HepG2 (cell line): Measurements from ENCODE around the gene TPH1. TPM values are rescaled to one million over a fixed set of nuclear protein-coding genes. Genes with fewer than 3 reads are reported as not detected.
A peak's percentile ranks its signal among the peaks of the same experiment; 100 is the strongest.

Experiments used
- ATAC-seq: fragments of 200-7000 bp; cut with Tn5 transposase; 3 replicates; pipeline ENCODE4 v1.9.1; 2020; ENCODE audit warnings: mild to moderate bottlenecking, moderate library complexity
- BruUV-seq: library from RNA; stranded (reverse); fragments of 400-500 nt; replicated peaks from 2 replicates; lab custom pipeline; 2021; lab: Mats Ljungman, UMichigan
- CTCF ChIA-PET: fragments of 300-600 bp; formaldehyde crosslinking; extraction: SDS; loops from one replicate; lab custom pipeline; 2021; ENCODE audit warnings: low total read pairs, inconsistent platforms, low intra/inter-chr PET ratio; lab: Yijun Ruan, JAX
- POLR2A ChIA-PET: fragments of 350-600 bp; sonication (Branson Sonifier 250); formaldehyde crosslinking; loops from one replicate; lab custom pipeline; 2020; ENCODE audit warnings: antibody characterized with exemption, inconsistent platforms; lab: Yijun Ruan, JAX
- DNase-seq: peaks from one replicate; pipeline ENCODE4 v3.0.0-alpha.2; 2015; ENCODE audit warnings: low spot score
- FAIRE-seq: peaks from 3 replicates; lab custom pipeline; 2011; peaks lifted over from hg19 to GRCh38; lab: Jason Lieb, UNC
- H2AFZ ChIP-seq: one replicate; pipeline ENCODE4 v1.6.1; 2011; ENCODE audit warnings: low read length, inconsistent platforms
- H3K27ac ChIP-seq: fragments of 300-600 bp; 3 replicates; pipeline ENCODE4 v1.8.0; 2011; ENCODE audit warnings: mixed run types, mild to moderate bottlenecking, mixed read lengths, low read length, inconsistent platforms; ENCODE audit not compliant: insufficient read depth; ENCODE audit errors: extremely low read length
- H3K27me3 ChIP-seq, 2 experiments: fragments of 200-600 bp in 1 of 2; 2 replicates in 1 of 2; 3 replicates in 1 of 2; pipeline versions ENCODE4 v1.6.0 to v1.8.0; 2011; ENCODE audit warnings: low read length in 2 of 2, mild to moderate bottlenecking in 2 of 2, moderate library complexity in 2 of 2, inconsistent platforms in 1 of 2; ENCODE audit not compliant: insufficient read depth in 2 of 2, control insufficient read depth in 1 of 2
- H3K36me3 ChIP-seq, 2 experiments: fragments of 200-600 bp in 1 of 2; replicated peaks in 1 of 2; 2 replicates in 1 of 2; 3 replicates in 1 of 2; pipeline versions ENCODE4 v1.5.1 to v1.8.0; 2011; ENCODE audit warnings: low read length in 2 of 2, inconsistent platforms in 1 of 2; ENCODE audit not compliant: insufficient read depth in 2 of 2, control insufficient read depth in 1 of 2
- H3K4me1 ChIP-seq: 2 replicates; pipeline ENCODE4 v1.5.1; 2012; ENCODE audit warnings: low read length, inconsistent platforms; ENCODE audit not compliant: insufficient read depth
- H3K4me2 ChIP-seq: 2 replicates; pipeline ENCODE4 v1.6.0; 2011; ENCODE audit warnings: low read depth, low read length, inconsistent platforms
- H3K4me3 ChIP-seq, 3 experiments: fragments of 200-600 bp in 1 of 3; sonication (generic), shearing (Covaris generic) in 1 of 3; replicated peaks in 1 of 3; 2 replicates each; pipeline ENCODE4 v1.5.1; 2011 to 2016; ENCODE audit warnings: low read length in 3 of 3, inconsistent platforms in 2 of 3, low read depth in 2 of 3, mild to moderate bottlenecking in 2 of 3, control low read depth in 1 of 3, mixed read lengths in 1 of 3; ENCODE audit not compliant: insufficient read depth in 1 of 3
- H3K79me2 ChIP-seq: one replicate; pipeline ENCODE4 v1.6.1; 2011; ENCODE audit warnings: low read length, inconsistent platforms; ENCODE audit not compliant: insufficient read depth
- H3K9ac ChIP-seq: 2 replicates; pipeline ENCODE4 v1.6.0; 2011; ENCODE audit warnings: mild to moderate bottlenecking, low read depth, low read length, inconsistent platforms; ENCODE audit not compliant: insufficient read depth
- H3K9me3 ChIP-seq: 2 replicates; pipeline ENCODE4 v1.5.1; 2012; ENCODE audit warnings: mild to moderate bottlenecking, low read length
- H4K20me1 ChIP-seq: 2 replicates; pipeline ENCODE4 v1.6.0; 2011; ENCODE audit warnings: inconsistent platforms, mild to moderate bottlenecking, low read length, moderate library complexity; ENCODE audit not compliant: insufficient read depth
- ARID2 ChIP-seq: sonication (generic); formaldehyde crosslinking; IDR thresholded peaks from 2 replicates; pipeline ENCODE4 v1.8.1; 2022; ENCODE audit warnings: mild to moderate bottlenecking, missing genetic modification reagents, borderline replicate concordance
- CREB1 ChIP-seq, 2 experiments: fragments of 450-650 bp in 1 of 2; IDR thresholded peaks; 2 replicates each; pipeline ENCODE4 v1.6.1; 2016 to 2017; ENCODE audit warnings: control low read depth in 1 of 2, mild to moderate bottlenecking in 1 of 2, missing compliant biosample characterization in 1 of 2, missing genetic modification characterization in 1 of 2
- EP300 ChIP-seq, 3 experiments: sonication (generic) in 1 of 3; formaldehyde crosslinking in 1 of 3; IDR thresholded peaks; 2 replicates each; pipeline versions ENCODE4 v1.5.1 to v1.6.1; 2011 to 2020; ENCODE audit warnings: low read depth in 2 of 3, low read length in 2 of 3, borderline replicate concordance in 1 of 3, improper control_type of control experiment in 1 of 3, mild to moderate bottlenecking in 1 of 3, missing genetic modification reagents in 1 of 3, moderate library complexity in 1 of 3
- ETV5 ChIP-seq: IDR thresholded peaks from 2 replicates; pipeline ENCODE4 v1.6.1; 2018; ENCODE audit warnings: missing biosample characterization, missing genetic modification reagents, inconsistent platforms, borderline replicate concordance
- GABPA ChIP-seq, 2 experiments: IDR thresholded peaks; 2 replicates each; pipeline ENCODE4 v1.6.1; 2011 to 2016; ENCODE audit warnings: low read depth in 2 of 2, low read length in 1 of 2, missing biosample characterization in 1 of 2, missing genetic modification characterization in 1 of 2
- SOX5 ChIP-seq: IDR thresholded peaks from 2 replicates; pipeline ENCODE4 v1.6.1; 2016; ENCODE audit warnings: borderline replicate concordance
- STAG1 ChIP-seq: sonication (generic); formaldehyde crosslinking; IDR thresholded peaks from 2 replicates; pipeline ENCODE4 v1.4.0; 2020; ENCODE audit warnings: missing genetic modification reagents
- YEATS4 ChIP-seq: sonication (generic); formaldehyde crosslinking; IDR thresholded peaks from 2 replicates; pipeline ENCODE4 v1.4.0; 2020; ENCODE audit warnings: missing genetic modification reagents, borderline replicate concordance
- ZBTB8A ChIP-seq: sonication (generic); formaldehyde crosslinking; IDR thresholded peaks from 2 replicates; pipeline ENCODE4 v1.4.0; 2020; ENCODE audit warnings: mild to moderate bottlenecking, low read depth, missing genetic modification reagents, borderline replicate concordance
- ZFAT ChIP-seq: sonication (generic); formaldehyde crosslinking; conservative IDR thresholded peaks from 2 replicates; pipeline ENCODE4 v1.8.1; 2023; ENCODE audit warnings: missing genetic modification reagents, inconsistent platforms
- ZMYM2 ChIP-seq: sonication (generic); formaldehyde crosslinking; IDR thresholded peaks from 2 replicates; pipeline ENCODE4 v1.8.0; 2022; ENCODE audit warnings: mild to moderate bottlenecking, missing genetic modification reagents
- ZNF354B ChIP-seq: sonication (generic); formaldehyde crosslinking; IDR thresholded peaks from 2 replicates; pipeline ENCODE4 v1.8.0; 2022; ENCODE audit warnings: mild to moderate bottlenecking, missing genetic modification reagents
- ZNF501 ChIP-seq: sonication (generic); formaldehyde crosslinking; IDR thresholded peaks from 2 replicates; pipeline ENCODE4 v1.5.1; 2020; ENCODE audit warnings: mild to moderate bottlenecking, moderate library complexity, missing genetic modification reagents
- ZNF749 ChIP-seq: sonication (generic); formaldehyde crosslinking; IDR thresholded peaks from 2 replicates; pipeline ENCODE4 v1.8.0; 2022; ENCODE audit warnings: mild to moderate bottlenecking, missing genetic modification reagents, moderate library complexity, borderline replicate concordance
- WGBS: methylation state at CpG from one replicate; pipeline ENCODE4 v1.1.6; 2017; ENCODE audit warnings: low lambda C conversion rate; 5-methylcytosine and 5-hydroxymethylcytosine counted together
- in situ Hi-C: cut with HindIII; loops from 2 replicates; pipeline ENCODE4 v1.10.0; 2017; ENCODE audit warnings: low pct_unique_long_range_greater_than_20kb; ENCODE audit not compliant: extremely low pct_ligation_motif_present
- intact Hi-C: fragments of 100-400 bp; cut with micrococcal nuclease; formaldehyde crosslinking; loops from one replicate; pipeline ENCODE4 v1.10.0; 2022; ENCODE audit not compliant: unreplicated experiment
- polyA plus RNA-seq, 8 experiments: library from polyadenylated mRNA; depleted of rRNA in 3 of 8; stranded (reverse) in 7 of 8; unstranded in 1 of 8; fragments of >200 nt; fragmentation: Illumina TruSeq in 4 of 8; extraction: Trizol in 4 of 8; gene quantifications; 2 replicates each; pipeline versions ENCODE4 v1.2.1 to v1.2.3, GENCODE V29; 2011 to 2016; ENCODE audit warnings: low read depth in 4 of 8, missing spikeins in 1 of 8, mixed read lengths in 1 of 8; ENCODE audit not compliant: insufficient read depth in 1 of 8
- total RNA-seq, 5 experiments: library from RNA; depleted of rRNA; stranded (reverse); fragments of >200 nt; fragmentation: Illumina TruSeq; extraction: Trizol; gene quantifications; 2 replicates each; pipeline ENCODE4 v1.2.3, GENCODE V29; 2016; ENCODE audit warnings: low read depth in 1 of 5
- TF ChIP-seq, protein P1 (sequence below): sonication (generic); formaldehyde crosslinking; IDR thresholded peaks from 2 replicates; pipeline ENCODE4 v1.5.0; 2020; ENCODE audit warnings: mild to moderate bottlenecking, missing genetic modification reagents, moderate library complexity
- TF ChIP-seq, protein P2 (sequence below): sonication (generic); formaldehyde crosslinking; IDR thresholded peaks from 2 replicates; pipeline ENCODE4 v1.5.1; 2020; ENCODE audit warnings: missing genetic modification reagents, mild to moderate bottlenecking, borderline replicate concordance

Gene TPH1
- total and polyA plus RNA-seq, 2 of the 13 experiments (the other 11 are each of a cell fraction or from before 2014, with no cell fraction given): 0.26 to 0.53 TPM

DNA sequence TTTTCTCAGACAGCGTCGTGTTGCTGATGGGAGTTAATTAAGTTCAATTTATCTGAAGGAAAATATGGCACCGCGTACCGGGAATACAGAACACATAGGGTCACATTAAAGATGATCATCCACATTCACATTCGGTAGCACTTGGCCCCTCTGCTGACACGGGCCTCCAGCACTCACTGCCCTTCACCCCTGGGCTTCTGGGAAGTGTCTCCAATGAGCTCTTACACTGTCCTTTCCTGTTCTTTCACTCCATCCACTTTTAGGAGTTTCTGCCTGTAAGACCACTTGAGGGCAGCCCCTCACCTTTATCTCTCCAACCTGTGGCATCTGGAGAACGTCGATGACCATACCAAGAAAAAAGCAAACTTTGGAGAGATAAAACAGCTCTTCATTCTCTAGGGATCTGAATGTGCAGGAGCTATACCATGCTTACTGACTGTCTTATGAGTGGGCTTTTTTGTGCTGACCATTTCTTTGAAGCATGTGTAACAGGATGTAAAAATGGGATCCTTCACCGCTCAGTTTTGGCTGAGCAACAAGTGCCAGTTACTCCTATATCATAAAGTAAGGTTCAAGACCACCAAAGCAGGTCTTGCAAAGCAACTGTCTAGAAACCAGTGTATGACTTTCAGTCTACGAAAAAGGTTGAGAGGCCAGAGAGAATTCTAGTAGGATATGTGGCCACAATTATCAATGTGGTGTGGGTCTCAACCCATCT is 32.1 kb downstream of the TPH1 start:
- Histone ChIP-seq H4K20me1 (no peaks in the 10 kb centered on the region), H3K4me2 (peak overlapping the region; percentile 96), H3K36me3 (no peaks in the 10 kb centered on the region), H3K79me2 (peaks cover 35% of the 10 kb centered on the region), H3K27me3 (no peaks in the 10 kb centered on the region; a peak in 1 of 5 replicates), H2AFZ (peak overlapping the region; percentile 47), H3K9me3 (no peaks in the 10 kb centered on the region), H3K27ac (no peak overlapping the region), H3K4me3 (peak overlapping the region; percentile 75 to 95 (median 92)), H3K9ac (peak overlapping the region; percentile 67), H3K4me1 (peaks cover 39% of the 10 kb centered on the region)
- ATAC-seq (no peak), DNase-seq (no peak), FAIRE-seq (no peak)
- ChIA-PET POLR2A (interaction anchor here (1.3 to 3.4 kb wide), 4 partner anchors 12 to 101 kb away, joined by 3 to 25 read pairs (median 12); partner anchors contain the start of gene SAAL1), CTCF (no interaction called here)
- intact Hi-C loops: loop anchor here (2.0 kb wide), 1 partner anchor 93 kb away; the partner anchor contains the start of gene SAAL1
- no TSS peak for BruUV-seq
- WGBS: 15% methylated on average over 11 of the region's 11 CpGs
- in situ Hi-C loops: loop anchor here (5.0 kb wide), 1 partner anchor 93 kb away; the partner anchor contains the start of gene SAAL1
- 0 out of 2 replicates have a peak, but pooled peaks have one; percentile 3 for TF ChIP-seq ZMYM2 (CRISPR knock-in tag)
- no peak for TF ChIP-seq SOX5 (CRISPR knock-in tag)
- no peak for TF ChIP-seq EP300 (IDR thresholded peaks at IDR 0.05; ENCODE audit: low read depth in 2 of 2, low read length in 2 of 2)
- no peak for TF ChIP-seq EP300 (CRISPR knock-in tag; IDR thresholded peaks at IDR 0.05; ENCODE audit: borderline replicate concordance)
- TF ChIP-seq ZFAT: no peak
- TF ChIP-seq GABPA (IDR thresholded peaks at IDR 0.05; ENCODE audit: low read depth, low read length): no peak
- TF ChIP-seq GABPA (CRISPR knock-in tag; IDR thresholded peaks at IDR 0.05; ENCODE audit: low read depth): 0 out of 2 replicates have a peak, but pooled peaks have one; percentile 23
- TF ChIP-seq ZNF749: 0 out of 2 replicates have a peak, but pooled peaks have one; percentile 7
- 0 out of 2 replicates have a peak, but pooled peaks have one; percentile 19 for TF ChIP-seq ARID2 (CRISPR knock-in tag)
- 0 out of 2 replicates have a peak, but pooled peaks have one; percentile 1 for TF ChIP-seq ZNF501 (CRISPR knock-in tag)
- TF ChIP-seq ZBTB8A (CRISPR knock-in tag): peak; percentile 29; the same call in 1 of the 2 replicates
- TF ChIP-seq, protein P1, sequence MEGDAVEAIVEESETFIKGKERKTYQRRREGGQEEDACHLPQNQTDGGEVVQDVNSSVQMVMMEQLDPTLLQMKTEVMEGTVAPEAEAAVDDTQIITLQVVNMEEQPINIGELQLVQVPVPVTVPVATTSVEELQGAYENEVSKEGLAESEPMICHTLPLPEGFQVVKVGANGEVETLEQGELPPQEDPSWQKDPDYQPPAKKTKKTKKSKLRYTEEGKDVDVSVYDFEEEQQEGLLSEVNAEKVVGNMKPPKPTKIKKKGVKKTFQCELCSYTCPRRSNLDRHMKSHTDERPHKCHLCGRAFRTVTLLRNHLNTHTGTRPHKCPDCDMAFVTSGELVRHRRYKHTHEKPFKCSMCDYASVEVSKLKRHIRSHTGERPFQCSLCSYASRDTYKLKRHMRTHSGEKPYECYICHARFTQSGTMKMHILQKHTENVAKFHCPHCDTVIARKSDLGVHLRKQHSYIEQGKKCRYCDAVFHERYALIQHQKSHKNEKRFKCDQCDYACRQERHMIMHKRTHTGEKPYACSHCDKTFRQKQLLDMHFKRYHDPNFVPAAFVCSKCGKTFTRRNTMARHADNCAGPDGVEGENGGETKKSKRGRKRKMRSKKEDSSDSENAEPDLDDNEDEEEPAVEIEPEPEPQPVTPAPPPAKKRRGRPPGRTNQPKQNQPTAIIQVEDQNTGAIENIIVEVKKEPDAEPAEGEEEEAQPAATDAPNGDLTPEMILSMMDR: peak; percentile 54
- TF ChIP-seq YEATS4 (CRISPR knock-in tag): no peak
- peak; percentile 28; the same call in 1 of the 2 replicates for TF ChIP-seq STAG1 (CRISPR knock-in tag)
- TF ChIP-seq CREB1 (IDR thresholded peaks at IDR 0.05): no peak
- TF ChIP-seq CREB1 (CRISPR knock-in tag; IDR thresholded peaks at IDR 0.05): 0 out of 2 replicates have a peak, but pooled peaks have one; percentile 22
- no peak for TF ChIP-seq ETV5 (CRISPR knock-in tag)
- TF ChIP-seq, protein P2, sequence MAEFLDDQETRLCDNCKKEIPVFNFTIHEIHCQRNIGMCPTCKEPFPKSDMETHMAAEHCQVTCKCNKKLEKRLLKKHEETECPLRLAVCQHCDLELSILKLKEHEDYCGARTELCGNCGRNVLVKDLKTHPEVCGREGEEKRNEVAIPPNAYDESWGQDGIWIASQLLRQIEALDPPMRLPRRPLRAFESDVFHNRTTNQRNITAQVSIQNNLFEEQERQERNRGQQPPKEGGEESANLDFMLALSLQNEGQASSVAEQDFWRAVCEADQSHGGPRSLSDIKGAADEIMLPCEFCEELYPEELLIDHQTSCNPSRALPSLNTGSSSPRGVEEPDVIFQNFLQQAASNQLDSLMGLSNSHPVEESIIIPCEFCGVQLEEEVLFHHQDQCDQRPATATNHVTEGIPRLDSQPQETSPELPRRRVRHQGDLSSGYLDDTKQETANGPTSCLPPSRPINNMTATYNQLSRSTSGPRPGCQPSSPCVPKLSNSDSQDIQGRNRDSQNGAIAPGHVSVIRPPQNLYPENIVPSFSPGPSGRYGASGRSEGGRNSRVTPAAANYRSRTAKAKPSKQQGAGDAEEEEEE (CRISPR knock-in tag): peak; percentile 57; the same call in 1 of the 2 replicates
- 0 out of 2 replicates have a peak, but pooled peaks have one; percentile 11 for TF ChIP-seq ZNF354B
